Glutamatergic neuron (in vitro differentiated cells): ENCODE measurements around the gene VAV2. TPM values are rescaled to one million over a fixed set of nuclear protein-coding genes. Genes with fewer than 3 reads are reported as not detected.
A peak's percentile ranks its signal among the peaks of the same experiment; 100 is the strongest.

Experiments used
- DNase-seq: peaks from one replicate; pipeline ENCODE4 v3.0.0; 2022
- H3K27ac Mint-ChIP-seq: one replicate; pipeline ENCODE4 v1.8.0; 2020; ENCODE audit warnings: mild to moderate bottlenecking, mixed read lengths, inconsistent platforms; ENCODE audit not compliant: unreplicated experiment
- H3K27me3 Mint-ChIP-seq: one replicate; pipeline ENCODE4 v1.8.0; 2020; ENCODE audit warnings: mild to moderate bottlenecking, moderate library complexity, mixed read lengths, inconsistent platforms; ENCODE audit not compliant: unreplicated experiment
- H3K36me3 Mint-ChIP-seq: one replicate; pipeline ENCODE4 v1.8.0; 2020; ENCODE audit warnings: mild to moderate bottlenecking, mixed read lengths, inconsistent platforms; ENCODE audit not compliant: unreplicated experiment
- H3K4me1 Mint-ChIP-seq: one replicate; pipeline ENCODE4 v1.8.0; 2020; ENCODE audit warnings: mild to moderate bottlenecking, low read depth, mixed read lengths, inconsistent platforms; ENCODE audit not compliant: unreplicated experiment
- H3K4me3 Mint-ChIP-seq: one replicate; pipeline ENCODE4 v1.8.0; 2020; ENCODE audit warnings: mild to moderate bottlenecking, mixed read lengths, inconsistent platforms; ENCODE audit not compliant: unreplicated experiment
- H3K9me3 Mint-ChIP-seq: one replicate; pipeline ENCODE4 v1.8.0; 2020; ENCODE audit warnings: mild to moderate bottlenecking, moderate library complexity, mixed read lengths, inconsistent platforms; ENCODE audit not compliant: unreplicated experiment
- total RNA-seq: library from RNA; stranded (reverse); fragmentation: NEBNext Ultra II Directional; extraction: Animal tissue kit (Norgen Biotek cat#: 25700); gene quantifications from one replicate; pipeline ENCODE4 v1.2.1, GENCODE V29; 2021; ENCODE audit not compliant: unreplicated experiment
- TF ChIP-seq, protein P1 (sequence below): fragments of 200-600 bp; sonication (generic); IDR thresholded peaks from one replicate; pipeline ENCODE4 v1.5.0; 2021; ENCODE audit not compliant: partially characterized antibody, unreplicated experiment

The VAV2 gene
- total RNA-seq, 1 donor from 2014 or later: 270 TPM

DNA sequence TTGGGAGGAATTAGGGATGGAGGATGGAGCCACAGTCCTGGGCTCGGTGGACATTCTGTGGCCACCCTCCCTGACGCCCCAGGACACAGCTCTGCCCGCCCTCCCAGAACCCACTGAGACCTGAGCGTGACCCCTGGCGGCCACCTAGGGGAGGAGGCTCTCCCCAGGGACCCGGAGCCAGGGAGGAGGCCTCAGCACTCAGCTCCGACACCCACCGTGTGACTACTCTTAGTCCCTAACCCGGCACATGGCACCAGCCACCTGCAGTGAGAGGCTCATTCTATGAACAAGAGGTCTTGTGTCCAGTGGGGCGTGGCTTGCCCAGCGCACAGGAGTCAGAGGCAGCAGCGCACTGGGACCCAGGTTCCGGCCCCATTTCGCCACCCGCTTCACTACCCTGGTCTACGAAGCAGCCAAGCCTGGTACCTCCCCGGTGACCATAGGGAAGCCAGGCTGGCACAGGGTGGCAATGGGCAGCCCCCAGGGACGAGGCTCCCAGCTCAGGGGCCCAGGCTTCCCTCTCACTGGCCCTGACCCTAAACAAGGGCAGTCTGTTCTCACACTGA, 264.2 kb downstream of the VAV2 start:
- DNase-seq: peak; percentile 13
- TF ChIP-seq, protein P1, sequence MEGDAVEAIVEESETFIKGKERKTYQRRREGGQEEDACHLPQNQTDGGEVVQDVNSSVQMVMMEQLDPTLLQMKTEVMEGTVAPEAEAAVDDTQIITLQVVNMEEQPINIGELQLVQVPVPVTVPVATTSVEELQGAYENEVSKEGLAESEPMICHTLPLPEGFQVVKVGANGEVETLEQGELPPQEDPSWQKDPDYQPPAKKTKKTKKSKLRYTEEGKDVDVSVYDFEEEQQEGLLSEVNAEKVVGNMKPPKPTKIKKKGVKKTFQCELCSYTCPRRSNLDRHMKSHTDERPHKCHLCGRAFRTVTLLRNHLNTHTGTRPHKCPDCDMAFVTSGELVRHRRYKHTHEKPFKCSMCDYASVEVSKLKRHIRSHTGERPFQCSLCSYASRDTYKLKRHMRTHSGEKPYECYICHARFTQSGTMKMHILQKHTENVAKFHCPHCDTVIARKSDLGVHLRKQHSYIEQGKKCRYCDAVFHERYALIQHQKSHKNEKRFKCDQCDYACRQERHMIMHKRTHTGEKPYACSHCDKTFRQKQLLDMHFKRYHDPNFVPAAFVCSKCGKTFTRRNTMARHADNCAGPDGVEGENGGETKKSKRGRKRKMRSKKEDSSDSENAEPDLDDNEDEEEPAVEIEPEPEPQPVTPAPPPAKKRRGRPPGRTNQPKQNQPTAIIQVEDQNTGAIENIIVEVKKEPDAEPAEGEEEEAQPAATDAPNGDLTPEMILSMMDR: no peak
- Mint-ChIP-seq H3K4me3 (no peak overlapping the region), H3K27ac (no peak overlapping the region), H3K27me3 (peaks cover 9% of the 10 kb centered on the region), H3K36me3 (peaks cover 3% of the 10 kb centered on the region), H3K4me1 (peaks cover 10% of the 10 kb centered on the region), H3K9me3 (peaks cover 5% of the 10 kb centered on the region)

DNA sequence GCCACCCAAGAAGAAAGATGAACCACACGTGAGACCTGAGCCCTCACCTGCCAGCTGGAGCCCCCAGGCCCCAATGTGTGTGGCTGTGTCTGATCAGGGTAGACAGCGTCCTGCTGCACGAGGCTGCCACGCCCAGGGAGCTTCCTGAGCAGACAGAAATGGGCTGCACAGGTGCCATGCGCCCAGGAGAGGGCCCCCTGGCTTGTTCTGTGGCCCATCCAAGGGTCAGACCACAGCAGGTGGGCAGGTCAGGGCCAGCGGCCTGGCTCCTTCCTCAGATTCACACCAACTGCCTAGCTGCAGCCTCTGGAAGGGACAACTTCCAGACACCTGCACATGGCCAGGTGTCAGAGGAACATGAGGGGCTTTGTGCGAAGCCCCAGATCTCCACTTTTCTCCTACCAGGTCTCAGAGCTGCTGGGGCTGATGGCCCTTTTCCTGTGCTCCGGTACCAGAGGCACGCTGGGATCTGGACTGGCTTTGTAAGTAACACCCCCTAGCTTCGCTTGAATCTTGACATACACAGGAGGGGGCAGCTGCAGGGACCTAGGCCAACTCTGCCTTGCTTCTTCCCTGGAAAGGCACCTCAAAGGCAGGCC, 264.7 kb downstream of the VAV2 start:
- Mint-ChIP-seq H3K27ac (no peak overlapping the region), H3K4me1 (peaks cover 10% of the 10 kb centered on the region), H3K27me3 (peaks cover 6% of the 10 kb centered on the region), H3K9me3 (peaks cover 5% of the 10 kb centered on the region), H3K36me3 (peaks cover 3% of the 10 kb centered on the region), H3K4me3 (no peak overlapping the region)
- peak; percentile 10 for DNase-seq
- TF ChIP-seq, protein P1: no peak

DNA sequence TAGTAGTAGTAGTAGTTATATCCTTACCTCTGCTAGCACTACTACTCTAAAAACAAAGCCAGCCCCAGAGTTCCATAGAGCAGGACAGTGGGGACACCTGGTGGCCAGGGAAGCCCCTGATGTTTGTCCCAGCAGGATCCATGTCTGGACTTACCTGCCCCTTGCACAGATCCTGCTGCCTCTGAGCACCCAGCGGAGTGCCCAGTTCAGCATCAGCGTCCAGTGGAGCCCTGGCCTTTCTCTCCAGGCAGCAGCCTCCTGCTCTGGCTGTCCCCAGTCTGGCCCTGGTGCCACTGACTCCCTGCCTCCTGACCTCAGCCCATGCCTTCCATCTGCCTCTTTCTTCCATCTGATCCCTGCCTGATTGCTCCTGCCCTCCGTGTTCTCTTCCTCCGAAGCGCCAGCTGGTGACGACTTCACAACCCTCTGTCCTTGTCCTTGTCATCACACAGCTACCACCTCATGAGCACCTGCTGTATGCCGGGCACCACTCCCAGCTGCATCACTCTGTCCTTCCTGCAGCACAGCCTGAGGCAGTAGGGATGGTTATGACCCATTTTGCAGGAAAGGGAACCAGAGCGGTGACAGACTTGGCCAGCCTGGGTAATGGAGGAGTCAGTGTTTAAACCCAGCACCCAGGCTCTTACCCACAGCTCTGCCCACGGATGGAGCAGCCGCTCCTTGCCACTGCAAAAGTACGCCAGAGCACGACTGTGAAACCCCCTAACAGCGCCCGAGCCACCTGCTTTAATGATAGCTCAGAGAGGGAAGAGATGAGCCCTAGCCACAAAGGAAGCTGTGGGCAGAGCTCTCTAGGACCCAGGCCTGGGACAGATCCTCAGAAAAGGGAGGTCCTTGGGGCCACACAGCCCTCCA, 265.5 kb downstream of the VAV2 start:
- TF ChIP-seq, protein P1: peak; percentile 61
- peaks cover 6% of the 10 kb centered on the region for H3K27me3 Mint-ChIP-seq
- H3K4me3 Mint-ChIP-seq: peak overlapping the region; percentile 74
- peak; percentile 73 for DNase-seq
- peak overlapping the region; percentile 92 for H3K27ac Mint-ChIP-seq
- H3K9me3 Mint-ChIP-seq: peaks cover 5% of the 10 kb centered on the region
- peaks cover 3% of the 10 kb centered on the region for H3K36me3 Mint-ChIP-seq
- H3K4me1 Mint-ChIP-seq: peaks cover 10% of the 10 kb centered on the region

DNA sequence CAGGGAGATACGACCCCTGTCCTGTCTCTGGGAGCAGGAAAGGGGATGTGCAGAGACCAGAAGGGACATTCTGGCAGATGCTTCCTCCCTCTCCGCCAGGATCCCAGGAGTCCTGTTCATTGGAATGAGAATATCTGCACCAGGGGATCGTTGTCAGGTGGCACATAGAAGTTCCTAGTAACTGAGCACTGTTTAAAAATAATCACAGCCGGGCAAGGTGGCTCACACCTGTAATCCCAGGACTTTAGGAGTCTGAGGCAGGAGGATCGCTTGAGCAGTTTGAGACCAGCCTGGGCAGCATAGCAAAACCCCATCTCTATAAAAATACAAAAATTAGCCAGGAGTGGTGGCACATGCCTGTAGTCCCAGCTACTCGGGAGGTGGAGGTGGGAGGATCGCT, 266.2 kb downstream of the VAV2 start:
- TF ChIP-seq, protein P1: no peak
- peaks cover 10% of the 10 kb centered on the region for H3K4me1 Mint-ChIP-seq
- DNase-seq: no peak
- H3K27ac Mint-ChIP-seq: no peak overlapping the region
- peaks cover 5% of the 10 kb centered on the region for H3K9me3 Mint-ChIP-seq
- H3K27me3 Mint-ChIP-seq: peaks cover 8% of the 10 kb centered on the region
- H3K4me3 Mint-ChIP-seq: no peak overlapping the region
- peaks cover 7% of the 10 kb centered on the region for H3K36me3 Mint-ChIP-seq
